Spleen (tissue), 11 donors: Measurements from ENCODE around the gene SMIM11. TPM values are rescaled to one million over a fixed set of nuclear protein-coding genes. Genes with fewer than 3 reads are reported as not detected.

Source experiments
- DNase-seq: peaks from one replicate; pipeline ENCODE4 v3.0.0-alpha.2; 2020
- H3K27ac ChIP-seq, 8 donors: fragments of 200-600 bp; sonication (generic) in 7 of 8; 1 replicate in 4 of 8; 2 replicates in 4 of 8; pipeline versions ENCODE4 v1.5.0 to v1.8.0; 2016 to 2021; ENCODE audit warnings: inconsistent platforms in 4 of 8, mild to moderate bottlenecking in 4 of 8, moderate library complexity in 1 of 8
- H3K27me3 ChIP-seq, 7 donors: fragments of 200-600 bp; sonication (generic) in 6 of 7; replicated peaks in 1 of 7; 1 replicate in 4 of 7; 2 replicates in 3 of 7; pipeline versions ENCODE4 v1.5.0 to v1.8.0; 2016 to 2021; ENCODE audit warnings: inconsistent platforms in 3 of 7, mild to moderate bottlenecking in 1 of 7
- H3K36me3 ChIP-seq, 6 donors: fragments of 200-600 bp; sonication (generic) in 5 of 6; 1 replicate in 4 of 6; 2 replicates in 2 of 6; pipeline versions ENCODE4 v1.5.0 to v1.8.0; 2016 to 2021; ENCODE audit warnings: inconsistent platforms in 2 of 6
- H3K4me1 ChIP-seq, 6 donors: fragments of 200-600 bp; sonication (generic) in 5 of 6; 1 replicate in 3 of 6; 2 replicates in 3 of 6; pipeline versions ENCODE4 v1.5.0 to v1.8.0; 2016 to 2021; ENCODE audit warnings: inconsistent platforms in 3 of 6
- H3K4me3 ChIP-seq, 8 donors: fragments of 200-600 bp; sonication (generic) in 7 of 8; 1 replicate in 4 of 8; 2 replicates in 4 of 8; pipeline versions ENCODE4 v1.5.0 to v1.8.0; 2016 to 2021; ENCODE audit warnings: inconsistent platforms in 4 of 8, mild to moderate bottlenecking in 4 of 8, moderate library complexity in 2 of 8
- H3K9me3 ChIP-seq, 8 donors: fragments of 200-600 bp; sonication (generic) in 7 of 8; 1 replicate in 4 of 8; 2 replicates in 4 of 8; pipeline versions ENCODE4 v1.5.0 to v1.8.0; 2016 to 2021; ENCODE audit warnings: inconsistent platforms in 4 of 8
- POLR2A ChIP-seq, 3 donors: fragments of 450-650 bp; IDR thresholded peaks; one replicate each; pipeline ENCODE4 v1.5.1; 2017; ENCODE audit warnings: antibody characterized with exemption in 3 of 3, mild to moderate bottlenecking in 1 of 3
- POLR2AphosphoS5 ChIP-seq, 3 donors: sonication (generic); formaldehyde crosslinking; IDR thresholded peaks; one replicate each; pipeline ENCODE4 v1.5.1; 2017; ENCODE audit warnings: antibody characterized with exemption in 3 of 3
- WGBS, 5 donors: extraction: QIAGEN DNeasy Blood & Tissue Kit in 3 of 5; methylation state at CpG; one replicate each; pipeline versions ENCODE4 v1.1.5 to v1.1.7; 2013 to 2018; 5-methylcytosine and 5-hydroxymethylcytosine counted together
- intact Hi-C: fragments of 100-400 bp; cut with DNase I; formaldehyde crosslinking; loops from one replicate; pipeline ENCODE4 v1.15.0; 2023; ENCODE audit warnings: low total_unique reads
- polyA plus RNA-seq, 3 donors: library from polyadenylated mRNA; stranded (reverse); fragments of 200-250 nt; gene quantifications; one replicate each; pipeline ENCODE4 v1.2.1, GENCODE V29; 2013
- total RNA-seq, 7 donors: library from RNA; depleted of rRNA in 3 of 7; stranded (reverse); fragments of >200 nt in 3 of 7; fragmentation: NEBNext Ultra II Directional in 4 of 7; extraction: Animal tissue kit (Norgen Biotek cat#: 25700) in 4 of 7; gene quantifications; one replicate each; pipeline versions ENCODE4 v1.1.0 to v1.2.1, GENCODE V29; 2016 to 2021
- TF ChIP-seq, protein P1 (sequence below), 11 experiments: fragments of 200-600 bp in 7 of 11; fragments of 450-650 bp in 4 of 11; sonication (generic) in 4 of 11; IDR thresholded peaks in 8 of 11; conservative IDR thresholded peaks in 3 of 11; 1 replicate in 7 of 11; 2 replicates in 4 of 11; pipeline versions ENCODE4 v1.4.0 to v1.8.0; 2016 to 2021; ENCODE audit warnings: antibody characterized with exemption in 11 of 11, inconsistent platforms in 4 of 11, mild to moderate bottlenecking in 1 of 11
- donor health status: healthy with polysubstance abuse.
- donor health status: DM: no; HTN: no; CAD: no; lungs with moderate emphysema.
- donor health status: DM: no; HTN: no; CAD: no.
- donor health status: Bipolar disorder and iron deficiency.
- donor health status: healthy.
- donor health status: DM: no; HTN: no; CAD: no.
- donor health status: DM: yes; HTN: yes; CAD: no.

Gene SMIM11
- total and polyA plus RNA-seq, 10 donors = 3.7 to 18.9 (median 8.0) TPM

DNA sequence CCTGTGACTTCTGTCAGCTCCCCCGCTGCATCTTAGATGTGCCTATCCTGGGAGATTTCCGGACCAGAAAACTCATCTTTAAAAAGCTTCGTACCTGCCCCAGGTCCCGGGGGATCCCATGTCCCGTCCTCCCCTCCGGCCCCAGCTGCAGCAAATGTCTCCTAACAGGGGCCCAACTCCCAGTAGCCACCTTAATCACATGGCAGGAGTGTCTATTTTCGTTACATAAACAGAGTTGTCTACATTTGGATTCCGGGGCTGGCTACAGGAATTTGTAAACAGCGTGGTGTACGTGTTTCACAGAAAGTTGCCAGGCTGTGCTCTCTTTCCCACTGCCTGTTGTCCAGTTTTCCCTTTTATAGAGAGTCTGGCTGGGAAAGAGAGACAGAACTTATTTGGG, 29.4 kb upstream of the SMIM11 start:
- Histone ChIP-seq H3K36me3 (no peaks in the 10 kb centered on the region), H3K4me3 (no peak overlapping the region), H3K27ac (no peak overlapping the region), H3K27me3 (no peaks in the 10 kb centered on the region), H3K4me1 (no peaks in the 10 kb centered on the region), H3K9me3 (no peaks in the 10 kb centered on the region)
- no peak for DNase-seq
- intact Hi-C loops = loop anchor here (5.0 kb wide), 1 partner anchor 424 kb away; no protein-coding TSS in a partner anchor
- 75 to 84% (median 83%) methylated on average over 9 to 10 of the region's 10 CpGs for WGBS, 5 donors
- TF ChIP-seq, protein P1, sequence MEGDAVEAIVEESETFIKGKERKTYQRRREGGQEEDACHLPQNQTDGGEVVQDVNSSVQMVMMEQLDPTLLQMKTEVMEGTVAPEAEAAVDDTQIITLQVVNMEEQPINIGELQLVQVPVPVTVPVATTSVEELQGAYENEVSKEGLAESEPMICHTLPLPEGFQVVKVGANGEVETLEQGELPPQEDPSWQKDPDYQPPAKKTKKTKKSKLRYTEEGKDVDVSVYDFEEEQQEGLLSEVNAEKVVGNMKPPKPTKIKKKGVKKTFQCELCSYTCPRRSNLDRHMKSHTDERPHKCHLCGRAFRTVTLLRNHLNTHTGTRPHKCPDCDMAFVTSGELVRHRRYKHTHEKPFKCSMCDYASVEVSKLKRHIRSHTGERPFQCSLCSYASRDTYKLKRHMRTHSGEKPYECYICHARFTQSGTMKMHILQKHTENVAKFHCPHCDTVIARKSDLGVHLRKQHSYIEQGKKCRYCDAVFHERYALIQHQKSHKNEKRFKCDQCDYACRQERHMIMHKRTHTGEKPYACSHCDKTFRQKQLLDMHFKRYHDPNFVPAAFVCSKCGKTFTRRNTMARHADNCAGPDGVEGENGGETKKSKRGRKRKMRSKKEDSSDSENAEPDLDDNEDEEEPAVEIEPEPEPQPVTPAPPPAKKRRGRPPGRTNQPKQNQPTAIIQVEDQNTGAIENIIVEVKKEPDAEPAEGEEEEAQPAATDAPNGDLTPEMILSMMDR (IDR thresholded peaks at IDR 0.05 in 8 of 11, conservative IDR thresholded peaks at IDR 0.05 in 3 of 11) = no peak
- TF ChIP-seq POLR2A (IDR thresholded peaks at IDR 0.05) (no peak), POLR2AphosphoS5 (IDR thresholded peaks at IDR 0.05) (no peak)

DNA sequence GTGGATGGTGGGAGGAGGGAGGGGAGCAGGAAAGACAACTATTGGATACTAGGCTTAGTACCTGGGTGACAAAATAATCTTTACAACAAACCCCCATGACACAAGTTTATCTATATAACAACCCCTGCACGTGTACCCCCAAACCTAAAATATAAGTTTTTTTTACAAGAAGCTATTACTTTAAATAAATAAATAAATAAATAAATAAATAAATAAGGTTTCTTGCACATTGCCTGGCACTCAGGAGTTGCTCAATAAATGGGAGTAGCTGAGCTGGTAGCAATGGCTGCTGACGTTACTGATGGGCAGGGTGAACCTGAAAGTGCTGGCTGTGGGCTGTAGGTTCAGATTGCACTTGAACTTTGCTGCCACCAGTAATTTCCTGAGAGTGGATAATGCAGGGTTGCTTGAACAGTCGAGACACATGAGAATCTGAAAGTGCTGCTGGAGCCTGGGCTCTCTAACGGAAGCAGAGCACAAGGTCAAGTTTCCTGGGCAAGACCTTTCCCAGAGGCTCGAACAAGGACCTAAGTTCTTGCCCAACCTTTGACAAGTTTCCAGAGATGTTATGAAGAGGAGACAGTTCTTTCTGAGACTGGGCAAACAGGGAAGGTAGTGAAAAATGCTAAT, 26.3 kb upstream of the SMIM11 start:
- Histone ChIP-seq H3K4me1 (no peaks in the 10 kb centered on the region), H3K9me3 (peaks cover 0 to 4% (median 0%) of the 10 kb centered on the region in 8 donors), H3K27ac (no peak overlapping the region), H3K27me3 (no peaks in the 10 kb centered on the region), H3K36me3 (no peaks in the 10 kb centered on the region), H3K4me3 (no peak overlapping the region)
- intact Hi-C loops = loop anchor here (5.0 kb wide), 1 partner anchor 427 kb away; no protein-coding TSS in a partner anchor
- 50 to 73% (median 59%) methylated on average over 5 of the region's 5 CpGs for WGBS, 5 donors
- DNase-seq = no peak
- TF ChIP-seq, protein P1 (IDR thresholded peaks at IDR 0.05 in 8 of 11, conservative IDR thresholded peaks at IDR 0.05 in 3 of 11) = no peak
- TF ChIP-seq POLR2A (IDR thresholded peaks at IDR 0.05) (no peak), POLR2AphosphoS5 (IDR thresholded peaks at IDR 0.05) (no peak)

DNA sequence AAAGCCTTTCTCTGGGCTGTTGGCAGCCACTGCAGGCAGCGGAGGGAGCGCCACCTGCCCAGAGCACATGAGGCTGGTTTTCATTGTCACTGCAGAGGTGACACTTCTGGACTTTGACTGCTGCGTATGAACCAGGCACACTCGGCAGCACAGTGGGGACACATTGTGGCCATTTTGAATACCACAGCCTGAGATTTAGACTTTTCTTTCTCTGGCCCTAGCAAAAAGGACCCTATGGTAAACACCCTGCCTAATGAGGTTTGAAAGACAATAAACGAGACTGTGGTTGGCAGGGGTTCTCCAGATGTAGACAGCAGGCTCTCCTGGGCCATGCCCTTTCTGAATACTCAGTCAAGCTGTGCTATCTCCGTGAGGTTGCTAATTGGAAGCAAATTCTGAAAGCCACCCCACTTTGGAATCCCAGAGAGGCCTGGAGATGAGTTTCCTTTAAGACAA, 23.5 kb upstream of the SMIM11 start:
- Histone ChIP-seq H3K27me3 (peaks cover 0 to 11% (median 0%) of the 10 kb centered on the region in 7 donors), H3K4me3 (no peak overlapping the region), H3K4me1 (no peaks in the 10 kb centered on the region), H3K9me3 (peaks cover 0 to 4% (median 0%) of the 10 kb centered on the region in 8 donors), H3K36me3 (no peaks in the 10 kb centered on the region), H3K27ac (no peak overlapping the region)
- 35 to 46% (median 41%) methylated on average over 6 of the region's 6 CpGs for WGBS, 5 donors
- TF ChIP-seq, protein P1 (IDR thresholded peaks at IDR 0.05 in 8 of 11, conservative IDR thresholded peaks at IDR 0.05 in 3 of 11) = peak in 8 of 11 experiments; percentile 6 to 57 (median 38)
- TF ChIP-seq POLR2AphosphoS5 (IDR thresholded peaks at IDR 0.05) = no peak
- no peak for TF ChIP-seq POLR2A (IDR thresholded peaks at IDR 0.05)
- intact Hi-C loops = no loop called here
- no peak for DNase-seq

DNA sequence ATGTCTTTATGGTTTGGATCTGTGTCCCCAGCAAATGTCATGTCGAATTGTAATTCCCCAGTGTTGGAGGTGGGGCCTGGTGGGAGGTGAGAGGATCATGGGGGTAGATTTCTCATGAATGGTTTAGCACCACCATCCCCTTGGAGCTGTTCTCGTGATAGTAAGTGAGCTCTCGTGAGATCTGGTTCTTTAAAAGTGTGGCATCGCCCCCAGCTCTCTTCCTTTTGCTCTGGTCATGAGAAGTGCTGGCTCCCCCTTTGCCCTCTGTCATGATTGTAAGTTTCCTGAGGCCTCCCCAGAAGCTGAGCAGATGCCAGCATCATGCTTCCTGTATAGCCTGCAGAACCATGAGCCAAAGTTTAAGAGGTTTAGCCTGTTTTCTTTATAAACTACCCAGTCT, 22.8 kb upstream of the SMIM11 start:
- Histone ChIP-seq H3K9me3 (peaks cover 0 to 4% (median 0%) of the 10 kb centered on the region in 8 donors), H3K36me3 (no peaks in the 10 kb centered on the region), H3K4me1 (no peaks in the 10 kb centered on the region), H3K27me3 (peaks cover 0 to 11% (median 0%) of the 10 kb centered on the region in 7 donors), H3K27ac (no peak overlapping the region), H3K4me3 (no peak overlapping the region)
- WGBS, 5 donors = 78 to 96% (median 92%) methylated on average over 4 of the region's 4 CpGs
- intact Hi-C loops = no loop called here
- no peak for DNase-seq
- TF ChIP-seq, protein P1 (IDR thresholded peaks at IDR 0.05 in 8 of 11, conservative IDR thresholded peaks at IDR 0.05 in 3 of 11) = no peak
- TF ChIP-seq POLR2AphosphoS5 (IDR thresholded peaks at IDR 0.05) = no peak
- no peak for TF ChIP-seq POLR2A (IDR thresholded peaks at IDR 0.05)
